Adrenal gland (tissue), 5 donors: ENCODE measurements around the gene TNFAIP1.

Experiments
- POLR2A ChIP-seq, 2 donors: fragments of 450-650 bp; IDR thresholded peaks; one replicate each; pipeline ENCODE4 v1.6.1; 2017; ENCODE audit warnings: antibody characterized with exemption in 2 of 2, mild to moderate bottlenecking in 2 of 2, moderate library complexity in 1 of 2
- TF ChIP-seq, protein P1 (sequence below), 6 experiments: fragments of 450-650 bp in 4 of 6; fragments of 200-600 bp in 2 of 6; sonication (generic) in 1 of 6; IDR thresholded peaks; 1 replicate in 5 of 6; 2 replicates in 1 of 6; pipeline versions ENCODE4 v1.5.1 to v1.8.0; 2016 to 2021; ENCODE audit warnings: antibody characterized with exemption in 6 of 6, mild to moderate bottlenecking in 2 of 6, moderate library complexity in 1 of 6
- donor health status: DM: no; HTN: no; CAD: no.

DNA sequence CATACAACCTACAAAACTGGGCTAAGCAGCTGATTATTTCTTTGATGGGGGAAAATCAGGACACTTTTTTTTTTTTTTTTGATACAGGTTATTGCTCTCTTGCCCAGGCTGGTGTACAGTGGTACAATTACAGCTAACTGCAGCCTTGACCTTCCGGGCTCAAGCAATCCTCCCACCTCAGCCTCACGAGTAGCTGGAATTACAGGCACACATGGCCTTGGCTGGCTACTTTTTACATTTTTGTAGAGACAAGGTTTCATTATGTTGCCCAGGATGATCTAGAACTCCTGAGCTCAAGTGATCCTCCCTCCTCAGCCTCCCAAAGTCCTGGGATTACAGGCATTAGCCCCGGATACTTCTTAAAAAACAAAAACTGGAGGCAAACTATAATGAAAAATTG, 37.1 kb upstream of the TNFAIP1 start:
- TF ChIP-seq, protein P1, sequence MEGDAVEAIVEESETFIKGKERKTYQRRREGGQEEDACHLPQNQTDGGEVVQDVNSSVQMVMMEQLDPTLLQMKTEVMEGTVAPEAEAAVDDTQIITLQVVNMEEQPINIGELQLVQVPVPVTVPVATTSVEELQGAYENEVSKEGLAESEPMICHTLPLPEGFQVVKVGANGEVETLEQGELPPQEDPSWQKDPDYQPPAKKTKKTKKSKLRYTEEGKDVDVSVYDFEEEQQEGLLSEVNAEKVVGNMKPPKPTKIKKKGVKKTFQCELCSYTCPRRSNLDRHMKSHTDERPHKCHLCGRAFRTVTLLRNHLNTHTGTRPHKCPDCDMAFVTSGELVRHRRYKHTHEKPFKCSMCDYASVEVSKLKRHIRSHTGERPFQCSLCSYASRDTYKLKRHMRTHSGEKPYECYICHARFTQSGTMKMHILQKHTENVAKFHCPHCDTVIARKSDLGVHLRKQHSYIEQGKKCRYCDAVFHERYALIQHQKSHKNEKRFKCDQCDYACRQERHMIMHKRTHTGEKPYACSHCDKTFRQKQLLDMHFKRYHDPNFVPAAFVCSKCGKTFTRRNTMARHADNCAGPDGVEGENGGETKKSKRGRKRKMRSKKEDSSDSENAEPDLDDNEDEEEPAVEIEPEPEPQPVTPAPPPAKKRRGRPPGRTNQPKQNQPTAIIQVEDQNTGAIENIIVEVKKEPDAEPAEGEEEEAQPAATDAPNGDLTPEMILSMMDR (IDR thresholded peaks at IDR 0.05), result no peak
- TF ChIP-seq POLR2A (IDR thresholded peaks at IDR 0.05), result no peak
